Neuronal stem cell (in vitro differentiated cells): ENCODE data around the gene EMP2.

Experiments used
- DNase-seq: peaks from one replicate; pipeline ENCODE4 v3.0.0-alpha.2; 2013; ENCODE audit warnings: low spot score
- H2AFZ ChIP-seq: one replicate; pipeline ENCODE4 v1.6.1; 2013; ENCODE audit warnings: mild to moderate bottlenecking, low read length, inconsistent platforms
- H2AK5ac ChIP-seq: 2 replicates; pipeline ENCODE4 v1.6.1; 2013; ENCODE audit warnings: low read depth, mild to moderate bottlenecking, inconsistent platforms, low read length, moderate library complexity, mixed read lengths
- H2BK120ac ChIP-seq: 2 replicates; pipeline ENCODE4 v1.6.1; 2013; ENCODE audit warnings: low read depth, mild to moderate bottlenecking, inconsistent platforms, low read length, moderate library complexity, mixed read lengths
- H2BK12ac ChIP-seq: one replicate; pipeline ENCODE4 v1.6.1; 2013; ENCODE audit warnings: low read length, inconsistent platforms
- H2BK15ac ChIP-seq: 2 replicates; pipeline ENCODE4 v1.6.1; 2013; ENCODE audit warnings: mild to moderate bottlenecking, low read length, inconsistent platforms, mixed read lengths
- H2BK5ac ChIP-seq: one replicate; pipeline ENCODE4 v1.6.1; 2013; ENCODE audit warnings: inconsistent platforms, mild to moderate bottlenecking, low read length, moderate library complexity
- H3K14ac ChIP-seq: one replicate; pipeline ENCODE4 v1.6.1; 2013; ENCODE audit warnings: low read length, inconsistent platforms
- H3K18ac ChIP-seq: 2 replicates; pipeline ENCODE4 v1.6.1; 2013; ENCODE audit warnings: low read length, inconsistent platforms
- H3K23ac ChIP-seq: 2 replicates; pipeline ENCODE4 v1.6.1; 2013; ENCODE audit warnings: low read depth, mild to moderate bottlenecking, mixed read lengths, low read length, inconsistent platforms; ENCODE audit not compliant: poor library complexity
- H3K27ac ChIP-seq: replicated peaks from 3 replicates; pipeline ENCODE4 v1.5.1; 2013; ENCODE audit warnings: low read length, inconsistent platforms
- H3K27me3 ChIP-seq, 3 experiments: 2 replicates each; pipeline ENCODE4 v1.6.1; 2013; ENCODE audit warnings: low read length in 3 of 3, mild to moderate bottlenecking in 2 of 3, inconsistent platforms in 1 of 3, low read depth in 1 of 3, mixed read lengths in 1 of 3, moderate library complexity in 1 of 3; ENCODE audit not compliant: control insufficient read depth in 3 of 3, insufficient read depth in 3 of 3
- H3K36me3 ChIP-seq, 2 donors: replicated peaks in 1 of 2; 2 replicates each; pipeline ENCODE4 v1.6.1; 2013; ENCODE audit warnings: low read length in 2 of 2; ENCODE audit not compliant: control insufficient read depth in 2 of 2, insufficient read depth in 2 of 2
- H3K4ac ChIP-seq: 2 replicates; pipeline ENCODE4 v1.6.1; 2013; ENCODE audit warnings: inconsistent platforms, mild to moderate bottlenecking, low read length, moderate library complexity
- H3K4me1 ChIP-seq, 2 donors: 1 replicate in 1 of 2; 2 replicates in 1 of 2; pipeline ENCODE4 v1.6.1; 2013; ENCODE audit warnings: low read length in 2 of 2, low read depth in 1 of 2; ENCODE audit not compliant: control insufficient read depth in 2 of 2, insufficient read depth in 1 of 2
- H3K4me2 ChIP-seq: one replicate; pipeline ENCODE4 v1.6.1; 2013; ENCODE audit warnings: mild to moderate bottlenecking, low read length, inconsistent platforms; ENCODE audit not compliant: insufficient read depth, poor library complexity, severe bottlenecking
- H3K4me3 ChIP-seq, 2 donors: 2 replicates each; pipeline ENCODE4 v1.5.1; 2013; ENCODE audit warnings: low read length in 2 of 2, mild to moderate bottlenecking in 2 of 2, inconsistent platforms in 1 of 2, moderate library complexity in 1 of 2
- H3K79me1 ChIP-seq: one replicate; pipeline ENCODE4 v1.6.1; 2013; ENCODE audit warnings: low read depth, mild to moderate bottlenecking, inconsistent platforms, low read length, moderate library complexity
- H3K9ac ChIP-seq: one replicate; pipeline ENCODE4 v1.6.1; 2013; ENCODE audit warnings: mild to moderate bottlenecking, low read depth, low read length, inconsistent platforms; ENCODE audit not compliant: poor library complexity
- H3K9me3 ChIP-seq, 2 donors: replicated peaks in 1 of 2; 2 replicates each; pipeline versions ENCODE3 to v1.6.1; 2013; ENCODE audit warnings: low read length in 2 of 2, mild to moderate bottlenecking in 2 of 2, inconsistent platforms in 1 of 2, low read depth in 1 of 2, mixed read lengths in 1 of 2, moderate library complexity in 1 of 2; ENCODE audit not compliant: control insufficient read depth in 2 of 2, insufficient read depth in 1 of 2
- H4K8ac ChIP-seq: one replicate; pipeline ENCODE4 v1.6.1; 2013; ENCODE audit warnings: low read depth, mild to moderate bottlenecking, inconsistent platforms, low read length, moderate library complexity
- H4K91ac ChIP-seq: one replicate; pipeline ENCODE4 v1.6.1; 2013; ENCODE audit warnings: low read length, low read depth, mild to moderate bottlenecking, inconsistent platforms; ENCODE audit not compliant: poor library complexity
- WGBS, 2 donors: extraction: QIAGEN DNeasy Blood & Tissue Kit; methylation state at CpG; one replicate each; pipeline ENCODE4 v1.1.7; 2013; ENCODE audit warnings: missing lambda C conversion rate in 2 of 2, mixed read lengths in 1 of 2; ENCODE audit not compliant: insufficient read length in 2 of 2, insufficient replicate concordance in 1 of 2; ENCODE audit errors: extremely low coverage in 2 of 2; 5-methylcytosine and 5-hydroxymethylcytosine counted together

Gene EMP2

GRCh38 chr16:10581507-10581906 is 1.1 kb upstream of the EMP2 start:
- Histone ChIP-seq H3K27ac (no peak overlapping the region), H2AK5ac (no peak overlapping the region), H2BK12ac (no peak overlapping the region), H3K4me3 (no peak overlapping the region), H3K4me2 (no peak overlapping the region), H3K36me3 (no peaks in the 10 kb centered on the region), H3K79me1 (peaks cover 2% of the 10 kb centered on the region), H3K9me3 (no peaks in the 10 kb centered on the region), H4K91ac (no peak overlapping the region), H2BK5ac (no peak overlapping the region), H3K4ac (no peak overlapping the region), H2AFZ (peak overlapping the region; percentile 99), H4K8ac (no peak overlapping the region), H3K14ac (no peak overlapping the region), H3K9ac (no peak overlapping the region), H3K23ac (no peak overlapping the region), H3K4me1 (peaks cover 18 to 36% of the 10 kb centered on the region in 2 donors), H2BK15ac (no peak overlapping the region), H3K27me3 (no peaks in the 10 kb centered on the region), H2BK120ac (no peak overlapping the region), H3K18ac (no peak overlapping the region)
- no CpG with 5 or more reads among the region's 2 CpGs for WGBS, 2 donors
- DNase-seq, result no peak

DNA sequence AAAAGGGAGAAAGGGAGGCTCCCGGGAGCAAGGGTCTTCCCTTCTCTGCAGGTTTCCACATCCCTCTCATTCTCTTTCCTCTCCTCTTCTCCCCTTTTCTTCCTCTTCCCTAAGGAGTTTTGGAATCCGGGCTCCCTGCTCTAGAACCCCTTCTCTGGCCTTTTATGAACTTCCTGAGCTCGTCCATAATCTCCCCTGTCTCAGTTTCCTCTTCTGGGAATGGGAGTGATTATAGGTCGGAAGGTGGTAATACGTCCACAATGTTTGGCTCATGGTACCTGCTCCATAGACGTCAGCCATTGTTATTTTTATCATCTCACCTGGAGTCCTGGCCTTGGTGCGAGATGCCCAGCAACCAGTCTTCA is 467 bp upstream of the EMP2 start:
- no peak overlapping the region for H3K9ac ChIP-seq

GRCh38 chr16:10579575-10579964 is 828 bp downstream of the EMP2 start:
- H3K23ac ChIP-seq, result no peak overlapping the region
- no peak overlapping the region for H3K27ac ChIP-seq
- DNase-seq, result peak; percentile 18
- H4K91ac ChIP-seq, result no peak overlapping the region
- H3K9me3 ChIP-seq, result no peaks in the 10 kb centered on the region
- H4K8ac ChIP-seq, result no peak overlapping the region
- H3K4ac ChIP-seq, result no peak overlapping the region
- no peaks in the 10 kb centered on the region for H3K27me3 ChIP-seq
- H2BK120ac ChIP-seq, result no peak overlapping the region
- no CpG with 5 or more reads among the region's 6 CpGs for WGBS, 2 donors
- H3K4me2 ChIP-seq, result peak overlapping the region; percentile 76
- H3K18ac ChIP-seq, result no peak overlapping the region
- no peak overlapping the region for H3K14ac ChIP-seq
- peaks cover 21 to 31% of the 10 kb centered on the region in 2 donors for H3K4me1 ChIP-seq
- peak overlapping the region; percentile 68 for H2BK12ac ChIP-seq
- H3K9ac ChIP-seq, result peak overlapping the region; percentile 46
- H2AK5ac ChIP-seq, result no peak overlapping the region
- no peak overlapping the region for H2BK15ac ChIP-seq
- H3K4me3 ChIP-seq, result peak overlapping the region; percentile 73 to 93
- H3K79me1 ChIP-seq, result peaks cover 2% of the 10 kb centered on the region
- H2AFZ ChIP-seq, result peak overlapping the region; percentile 99
- no peaks in the 10 kb centered on the region for H3K36me3 ChIP-seq
- H2BK5ac ChIP-seq, result no peak overlapping the region

More for the DNA sequence above, 467 bp upstream of the EMP2 start:
- H3K79me1 ChIP-seq, result peaks cover 2% of the 10 kb centered on the region
- H2AFZ ChIP-seq, result peak overlapping the region; percentile 99
- no peak overlapping the region for H4K8ac ChIP-seq
- H3K4me1 ChIP-seq, result peaks cover 21 to 33% of the 10 kb centered on the region in 2 donors
- H4K91ac ChIP-seq, result no peak overlapping the region
- no peaks in the 10 kb centered on the region for H3K9me3 ChIP-seq
- peak overlapping the region; percentile 76 for H3K4me2 ChIP-seq
- no CpG with 5 or more reads among the region's 7 CpGs for WGBS, 2 donors
- peak overlapping the region; percentile 34 for H3K18ac ChIP-seq
- no peak overlapping the region for H2BK12ac ChIP-seq
- H3K27me3 ChIP-seq, result no peaks in the 10 kb centered on the region
- H3K4ac ChIP-seq, result no peak overlapping the region
- H2AK5ac ChIP-seq, result peak overlapping the region; percentile 71
- H3K36me3 ChIP-seq, result no peaks in the 10 kb centered on the region
- H3K14ac ChIP-seq, result no peak overlapping the region
- H2BK5ac ChIP-seq, result peak overlapping the region; percentile 59
- no peak for DNase-seq
- no peak overlapping the region for H3K23ac ChIP-seq
- H2BK120ac ChIP-seq, result no peak overlapping the region
- H3K4me3 ChIP-seq, result peak overlapping the region; percentile 69 to 73
- H3K27ac ChIP-seq, result no peak overlapping the region
- no peak overlapping the region for H2BK15ac ChIP-seq

DNA sequence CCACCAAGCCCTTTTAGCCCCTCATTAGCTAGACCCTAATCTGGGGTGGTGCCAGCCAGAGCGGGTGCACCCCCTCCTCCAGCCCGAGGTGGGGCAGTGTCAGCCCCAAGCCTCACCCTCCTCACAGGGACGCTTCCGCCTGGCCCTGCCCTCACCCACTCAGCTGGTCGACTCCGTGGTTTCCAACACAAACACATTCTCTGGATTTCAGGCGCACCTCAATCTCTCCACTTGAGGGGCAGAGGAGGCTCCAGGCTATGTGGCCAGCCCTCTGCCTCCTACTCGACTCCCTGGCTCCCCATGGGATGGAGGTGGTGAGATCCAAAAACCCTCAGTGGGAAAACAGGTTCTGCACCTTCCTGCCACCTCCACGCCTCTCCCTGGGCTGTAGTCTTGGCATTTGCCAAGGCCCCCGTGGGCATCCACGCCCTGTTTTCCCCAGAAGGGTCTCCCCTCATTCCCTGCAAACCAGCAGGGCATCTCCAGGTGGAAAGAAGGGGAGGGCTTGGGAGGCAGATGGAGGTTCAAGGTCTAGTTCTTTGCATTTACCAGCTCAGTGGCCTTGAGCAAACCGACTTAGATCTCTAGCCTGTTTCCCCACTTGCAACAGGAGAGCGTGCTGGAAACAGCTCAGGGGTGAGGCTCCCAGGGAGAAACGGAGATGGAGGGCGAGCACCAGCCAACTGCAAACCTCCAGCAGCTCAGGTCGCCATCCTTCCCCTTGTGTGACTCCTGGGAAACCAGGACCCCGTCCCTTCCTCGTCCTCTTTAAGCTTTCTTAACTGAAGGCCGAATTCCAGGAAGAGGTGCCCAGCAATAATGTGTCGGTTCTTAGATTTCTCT is 1.7 kb downstream of the EMP2 start:
- no peak overlapping the region for H2AFZ ChIP-seq
- H3K27ac ChIP-seq, result no peak overlapping the region
- peaks cover 2% of the 10 kb centered on the region for H3K79me1 ChIP-seq
- H4K8ac ChIP-seq, result no peak overlapping the region
- H3K36me3 ChIP-seq, result no peaks in the 10 kb centered on the region
- H2BK15ac ChIP-seq, result peak overlapping the region; percentile 45
- no CpG with 5 or more reads among the region's 20 CpGs for WGBS, 2 donors
- peak overlapping the region; percentile 96 for H2AK5ac ChIP-seq
- no peak overlapping the region for H3K4me3 ChIP-seq
- H3K9ac ChIP-seq, result peak overlapping the region; percentile 22
- H3K9me3 ChIP-seq, result no peaks in the 10 kb centered on the region
- H3K4me2 ChIP-seq, result no peak overlapping the region
- DNase-seq, result no peak
- H3K14ac ChIP-seq, result no peak overlapping the region
- no peak overlapping the region for H4K91ac ChIP-seq
- peaks cover 21 to 31% of the 10 kb centered on the region in 2 donors for H3K4me1 ChIP-seq
- no peak overlapping the region for H2BK120ac ChIP-seq
- no peaks in the 10 kb centered on the region for H3K27me3 ChIP-seq
- no peak overlapping the region for H2BK12ac ChIP-seq
- no peak overlapping the region for H3K4ac ChIP-seq
- H3K23ac ChIP-seq, result peak overlapping the region; percentile 46
- H2BK5ac ChIP-seq, result peak overlapping the region; percentile 29
- peak overlapping the region; percentile 35 for H3K18ac ChIP-seq
